GM12878 (cell line): ENCODE measurements around the gene KRT72. TPM values are rescaled to one million over a fixed set of nuclear protein-coding genes. Genes with fewer than 3 reads are reported as not detected.

Source experiments
- ATAC-seq: fragments of 200-7000 bp; cut with Tn5 transposase; 3 replicates; pipeline ENCODE4 v1.9.1; 2020; ENCODE audit warnings: mild to moderate bottlenecking, moderate library complexity
- BruUV-seq: library from RNA; stranded (reverse); fragments of 400-500 nt; replicated peaks from 2 replicates; lab custom pipeline; 2021; lab: Mats Ljungman, UMichigan
- CTCF ChIA-PET: fragments of 300-600 bp; sonication (Branson Sonifier 250); formaldehyde crosslinking; extraction: SDS; loops from one replicate; lab custom pipeline; 2021; ENCODE audit warnings: inconsistent platforms; lab: Yijun Ruan, JAX
- POLR2A ChIA-PET: fragments of 350-600 bp; formaldehyde crosslinking; extraction: SDS; loops from one replicate; lab custom pipeline; 2021; ENCODE audit warnings: inconsistent platforms; lab: Charles Lee
- RAD21 ChIA-PET: fragments of 300-600 bp; sonication (Branson Sonifier 250); formaldehyde crosslinking; loops from one replicate; lab custom pipeline; 2023; ENCODE audit warnings: antibody characterized with exemption; ENCODE audit not compliant: unreplicated experiment; lab: Charles Lee
- SMC1A ChIA-PET: fragments of 300-600 bp; sonication (Branson Sonifier 250); formaldehyde crosslinking; loops from one replicate; lab custom pipeline; 2023; ENCODE audit not compliant: unreplicated experiment, uncharacterized antibody; lab: Charles Lee
- DNase-seq: peaks from one replicate; pipeline ENCODE4 v3.0.0-alpha.2; 2011; ENCODE audit warnings: low read depth, low spot score
- FAIRE-seq: peaks from 3 replicates; lab custom pipeline; 2011; peaks lifted over from hg19 to GRCh38; lab: Jason Lieb, UNC
- H2AFZ ChIP-seq: 2 replicates; pipeline ENCODE4 v1.6.0; 2011; ENCODE audit warnings: low read depth, low read length, control low read depth; ENCODE audit not compliant: control insufficient read depth
- H3K27ac ChIP-seq: 2 replicates; pipeline ENCODE4 v1.5.1; 2011; ENCODE audit warnings: control low read depth; ENCODE audit not compliant: control insufficient read depth, insufficient read depth
- H3K27me3 ChIP-seq, 2 experiments: replicated peaks in 1 of 2; 2 replicates each; pipeline versions ENCODE4 v1.6.0 to v1.6.1; 2011; ENCODE audit warnings: low read length in 1 of 2; ENCODE audit not compliant: control insufficient read depth in 2 of 2, insufficient read depth in 2 of 2
- H3K36me3 ChIP-seq, 2 experiments: 2 replicates each; pipeline ENCODE4 v1.5.1; 2011; ENCODE audit warnings: low read length in 1 of 2; ENCODE audit not compliant: control insufficient read depth in 2 of 2, insufficient read depth in 2 of 2
- H3K4me1 ChIP-seq: 2 replicates; pipeline ENCODE4 v1.6.1; 2011; ENCODE audit warnings: mild to moderate bottlenecking, low read length, moderate library complexity, mixed read lengths; ENCODE audit not compliant: control insufficient read depth, insufficient read depth
- H3K4me2 ChIP-seq: 2 replicates; pipeline ENCODE4 v1.6.0; 2011; ENCODE audit warnings: control low read depth; ENCODE audit not compliant: control insufficient read depth, insufficient read depth
- H3K4me3 ChIP-seq: fragments of 200-600 bp; sonication (generic); 2 replicates; pipeline ENCODE4 v1.5.1; 2016
- H3K79me2 ChIP-seq: 2 replicates; pipeline ENCODE4 v1.6.0; 2011; ENCODE audit warnings: low read length; ENCODE audit not compliant: control insufficient read depth, insufficient read depth
- H3K9ac ChIP-seq: 2 replicates; pipeline ENCODE4 v1.8.0; 2011; ENCODE audit warnings: low read length, control low read depth, mixed read lengths; ENCODE audit not compliant: control insufficient read depth, insufficient read depth
- H3K9me3 ChIP-seq: replicated peaks from 3 replicates; pipeline ENCODE4 v1.5.1; 2011; ENCODE audit warnings: mild to moderate bottlenecking, low read length; ENCODE audit not compliant: control insufficient read depth, insufficient read depth
- H4K20me1 ChIP-seq: 2 replicates; pipeline ENCODE4 v1.6.0; 2011; ENCODE audit not compliant: control insufficient read depth, insufficient read depth
- CBX3 ChIP-seq: fragments of 200-600 bp; sonication (generic); IDR thresholded peaks from 2 replicates; pipeline ENCODE4 v1.6.1; 2016; ENCODE audit warnings: low read depth, borderline replicate concordance
- CBX5 ChIP-seq: sonication (generic); IDR thresholded peaks from 2 replicates; pipeline ENCODE4 v1.6.1; 2016; ENCODE audit warnings: low read depth, moderate library complexity, mild to moderate bottlenecking, inconsistent platforms
- CHD1 ChIP-seq: IDR thresholded peaks from 2 replicates; pipeline ENCODE4 v1.6.1; 2012; ENCODE audit warnings: low read depth, low read length, improper control_type of control experiment
- CTCF ChIP-seq, 3 experiments: IDR thresholded peaks in 2 of 3; conservative IDR thresholded peaks in 1 of 3; 2 replicates each; pipeline ENCODE4 v1.5.1; 2011; ENCODE audit warnings: low read depth in 3 of 3, low read length in 3 of 3, mild to moderate bottlenecking in 3 of 3, control low read depth in 2 of 3, moderate library complexity in 2 of 3, inconsistent platforms in 1 of 3, mixed read lengths in 1 of 3; ENCODE audit not compliant: control insufficient read depth in 2 of 3, insufficient read depth in 1 of 3; ENCODE audit errors: extremely low read depth in 1 of 3
- DPF2 ChIP-seq: fragments of 450-650 bp; IDR thresholded peaks from 2 replicates; pipeline ENCODE4 v1.6.1; 2017; ENCODE audit warnings: mild to moderate bottlenecking
- LARP7 ChIP-seq: fragments of 450-650 bp; IDR thresholded peaks from 2 replicates; pipeline ENCODE4 v1.6.1; 2017; ENCODE audit warnings: mild to moderate bottlenecking
- NFYB ChIP-seq: IDR thresholded peaks from 2 replicates; pipeline ENCODE4 v1.6.1; 2011; ENCODE audit warnings: low read depth, mild to moderate bottlenecking, low read length, improper control_type of control experiment, moderate library complexity; ENCODE audit not compliant: insufficient read depth
- PAX8 ChIP-seq: fragments of 450-650 bp; IDR thresholded peaks from 2 replicates; pipeline ENCODE4 v1.6.1; 2017; ENCODE audit warnings: mild to moderate bottlenecking, moderate library complexity
- RAD21 ChIP-seq: IDR thresholded peaks from 2 replicates; pipeline ENCODE4 v1.6.1; 2011; ENCODE audit warnings: mild to moderate bottlenecking, low read depth, low read length, moderate library complexity; ENCODE audit not compliant: insufficient read depth
- SIX5 ChIP-seq: IDR thresholded peaks from 2 replicates; pipeline ENCODE4 v1.6.1; 2011; ENCODE audit warnings: mild to moderate bottlenecking, low read depth, low read length, moderate library complexity; ENCODE audit not compliant: severe bottlenecking
- SMARCA5 ChIP-seq: fragments of 450-650 bp; IDR thresholded peaks from 2 replicates; pipeline ENCODE4 v1.6.1; 2017; ENCODE audit warnings: mild to moderate bottlenecking
- ZNF217 ChIP-seq: fragments of 450-650 bp; IDR thresholded peaks from 2 replicates; pipeline ENCODE4 v1.6.1; 2017; ENCODE audit warnings: antibody characterized with exemption, mild to moderate bottlenecking
- WGBS: methylation state at CpG from one replicate; pipeline ENCODE4 v1.1.6; 2016; ENCODE audit warnings: low lambda C conversion rate; ENCODE audit not compliant: insufficient replicate concordance, insufficient coverage; ENCODE audit errors: missing lambda C conversion rate; 5-methylcytosine and 5-hydroxymethylcytosine counted together
- in situ Hi-C: fragments of 300-500 bp; cut with MboI; formaldehyde crosslinking; loops from 9 replicates; pipeline ENCODE4 v1.14.3; 2018; ENCODE audit warnings: mixed read lengths
- intact Hi-C: fragments of 100-400 bp; cut with micrococcal nuclease; formaldehyde crosslinking; loops from one replicate; pipeline ENCODE4 v1.14.2; 2022; ENCODE audit not compliant: unreplicated experiment
- polyA plus RNA-seq, 11 experiments: library from polyadenylated mRNA; depleted of rRNA in 4 of 11; unstranded in 6 of 11; stranded (reverse) in 5 of 11; fragments of >200 nt; fragmentation: Nextera tagmentation in 4 of 11; fragmentation: Illumina TruSeq in 1 of 11; extraction: Ambion mirVana in 4 of 11; extraction: Trizol in 1 of 11; gene quantifications; 1 replicate in 1 of 11; 2 replicates in 10 of 11; pipeline versions ENCODE4 v1.2.1 to v1.2.3, GENCODE V29; 2011 to 2016; ENCODE audit warnings: inconsistent platforms in 2 of 11, missing spikeins in 2 of 11, low read depth in 1 of 11
- total RNA-seq, 4 experiments: library from RNA; depleted of rRNA in 3 of 4; stranded (reverse); fragments of >200 nt in 3 of 4; fragmentation: Illumina TruSeq in 1 of 4; extraction: Trizol in 1 of 4; gene quantifications; 2 replicates each; pipeline versions ENCODE4 v1.2.1 to v1.2.3, GENCODE V29; 2013 to 2021
- TF ChIP-seq, protein P1 (sequence below): IDR thresholded peaks from 2 replicates; pipeline ENCODE4 v1.6.1; 2011; ENCODE audit warnings: low read depth, low read length, improper control_type of control experiment, borderline replicate concordance
- TF ChIP-seq, protein P2 (sequence below): fragments of 450-650 bp; IDR thresholded peaks from 2 replicates; pipeline ENCODE4 v1.6.1; 2016; ENCODE audit warnings: mild to moderate bottlenecking

The KRT72 gene
- total and polyA plus RNA-seq, 10 of the 15 experiments (the other 5 are each of a cell fraction or from before 2014, with no cell fraction given), result not detected

GRCh38 chr12:52561880-52562449, 39.3 kb downstream of the KRT72 start:
- H3K4me3 ChIP-seq, result no peak overlapping the region
- ChIA-PET CTCF (no interaction called here), SMC1A (no interaction called here), POLR2A (no interaction called here), RAD21 (no interaction called here)
- no peaks in the 10 kb centered on the region for H3K79me2 ChIP-seq
- TF ChIP-seq CTCF (IDR thresholded peaks at IDR 0.05 in 2 of 3, conservative IDR thresholded peaks at IDR 0.05 in 1 of 3; ENCODE audit: control insufficient read depth in 2 of 3, extremely low read depth in 1 of 3, insufficient read depth in 1 of 3, low read depth in 3 of 3, low read length in 3 of 3) (0 out of 6 replicates have a peak, but pooled peaks of 1 of the 3 experiments have one; percentile 10), SIX5 (no peak), PAX8 (no peak)
- no peak overlapping the region for H3K9ac ChIP-seq
- H3K36me3 ChIP-seq, result no peaks in the 10 kb centered on the region
- WGBS, result 11% methylated on average over 3 of the region's 3 CpGs
- no peaks in the 10 kb centered on the region; a peak in 2 of 4 replicates for H3K27me3 ChIP-seq
- no TSS peak for BruUV-seq
- no peaks in the 10 kb centered on the region for H4K20me1 ChIP-seq
- intact Hi-C loops (no loop called here), in situ Hi-C loops (no loop called here)
- no peak overlapping the region for H3K4me2 ChIP-seq
- FAIRE-seq (no peak), DNase-seq (no peak), ATAC-seq (no peak)
- H3K4me1 ChIP-seq, result no peaks in the 10 kb centered on the region
- H2AFZ ChIP-seq, result no peak overlapping the region
- H3K27ac ChIP-seq, result no peak overlapping the region
- no peaks in the 10 kb centered on the region for H3K9me3 ChIP-seq

- H3K4me1 ChIP-seq, result no peaks in the 10 kb centered on the region
- 22% methylated on average over 4 of the region's 4 CpGs for WGBS
- POLR2A ChIA-PET, result no interaction called here
- intact Hi-C loops (no loop called here), in situ Hi-C loops (no loop called here)
- H3K4me3 ChIP-seq, result no peak overlapping the region
- RAD21 ChIA-PET, result no interaction called here
- CTCF ChIA-PET, result interaction anchor here (0.7 kb wide), 1 partner anchor 10 kb away, joined by 4 read pairs; no protein-coding TSS in a partner anchor
- H3K4me2 ChIP-seq, result no peak overlapping the region
- H3K27me3 ChIP-seq, result peaks cover 4% of the 10 kb centered on the region in 2 experiments; a peak in 3 of 4 replicates
- FAIRE-seq (no peak), ATAC-seq (no peak), DNase-seq (no peak)
- no peaks in the 10 kb centered on the region for H3K79me2 ChIP-seq
- H3K36me3 ChIP-seq, result no peaks in the 10 kb centered on the region
- H4K20me1 ChIP-seq, result no peaks in the 10 kb centered on the region
- SMC1A ChIA-PET, result no interaction called here
- H2AFZ ChIP-seq, result no peak overlapping the region
- H3K9me3 ChIP-seq, result no peaks in the 10 kb centered on the region
- no TSS peak for BruUV-seq
- no peak overlapping the region for H3K27ac ChIP-seq
- H3K9ac ChIP-seq, result no peak overlapping the region
- TF ChIP-seq LARP7 (no peak), ZNF217 (no peak), DPF2 (no peak), CBX3 (no peak), CHD1 (no peak), RAD21 (no peak), SMARCA5 (no peak), CBX5 (no peak), NFYB (no peak)
- TF ChIP-seq, protein P1, sequence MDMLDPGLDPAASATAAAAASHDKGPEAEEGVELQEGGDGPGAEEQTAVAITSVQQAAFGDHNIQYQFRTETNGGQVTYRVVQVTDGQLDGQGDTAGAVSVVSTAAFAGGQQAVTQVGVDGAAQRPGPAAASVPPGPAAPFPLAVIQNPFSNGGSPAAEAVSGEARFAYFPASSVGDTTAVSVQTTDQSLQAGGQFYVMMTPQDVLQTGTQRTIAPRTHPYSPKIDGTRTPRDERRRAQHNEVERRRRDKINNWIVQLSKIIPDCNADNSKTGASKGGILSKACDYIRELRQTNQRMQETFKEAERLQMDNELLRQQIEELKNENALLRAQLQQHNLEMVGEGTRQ, result no peak
- TF ChIP-seq, protein P2, sequence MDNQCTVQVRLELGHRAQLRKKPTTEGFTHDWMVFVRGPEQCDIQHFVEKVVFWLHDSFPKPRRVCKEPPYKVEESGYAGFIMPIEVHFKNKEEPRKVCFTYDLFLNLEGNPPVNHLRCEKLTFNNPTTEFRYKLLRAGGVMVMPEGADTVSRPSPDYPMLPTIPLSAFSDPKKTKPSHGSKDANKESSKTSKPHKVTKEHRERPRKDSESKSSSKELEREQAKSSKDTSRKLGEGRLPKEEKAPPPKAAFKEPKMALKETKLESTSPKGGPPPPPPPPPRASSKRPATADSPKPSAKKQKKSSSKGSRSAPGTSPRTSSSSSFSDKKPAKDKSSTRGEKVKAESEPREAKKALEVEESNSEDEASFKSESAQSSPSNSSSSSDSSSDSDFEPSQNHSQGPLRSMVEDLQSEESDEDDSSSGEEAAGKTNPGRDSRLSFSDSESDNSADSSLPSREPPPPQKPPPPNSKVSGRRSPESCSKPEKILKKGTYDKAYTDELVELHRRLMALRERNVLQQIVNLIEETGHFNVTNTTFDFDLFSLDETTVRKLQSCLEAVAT, result no peak
Measured at GRCh38 chr12:52559979-52560378, 41.3 kb downstream of the KRT72 start.
